Nephron (organoid): ENCODE data around the gene GRM7.

Source experiments
- H3K27ac Mint-ChIP-seq, 3 experiments: 2 replicates each; pipeline ENCODE4 v1.8.0; 2020; ENCODE audit warnings: mixed read lengths in 3 of 3, mild to moderate bottlenecking in 2 of 3, moderate library complexity in 1 of 3
- H3K27me3 Mint-ChIP-seq: 2 replicates; pipeline ENCODE4 v1.8.0; 2021; ENCODE audit warnings: low read depth, mild to moderate bottlenecking, moderate library complexity, mixed read lengths
- H3K36me3 Mint-ChIP-seq: 2 replicates; pipeline ENCODE4 v1.8.0; 2020; ENCODE audit warnings: low read depth, mixed read lengths
- H3K4me1 Mint-ChIP-seq: 2 replicates; pipeline ENCODE4 v1.8.0; 2020; ENCODE audit warnings: mixed read lengths
- H3K4me3 Mint-ChIP-seq, 3 experiments: 2 replicates each; pipeline ENCODE4 v1.8.0; 2020; ENCODE audit warnings: mild to moderate bottlenecking in 3 of 3, mixed read lengths in 3 of 3, moderate library complexity in 2 of 3
- H3K9me3 Mint-ChIP-seq: 2 replicates; pipeline ENCODE4 v1.8.0; 2020; ENCODE audit warnings: mixed read lengths
- CTCF ChIP-seq, 3 experiments: fragments of 200-600 bp; sonication (generic); IDR thresholded peaks; one replicate each; pipeline ENCODE4 v1.5.0; 2021; ENCODE audit warnings: antibody characterized with exemption in 3 of 3; ENCODE audit not compliant: unreplicated experiment in 3 of 3

GRM7 gene

GRCh38 chr3:7713724-7714123 is 852.8 kb downstream of the GRM7 start:
- Mint-ChIP-seq H3K4me3 (no peak overlapping the region), H3K4me1 (no peaks in the 10 kb centered on the region), H3K9me3 (no peaks in the 10 kb centered on the region), H3K27me3 (peaks cover 3% of the 10 kb centered on the region), H3K36me3 (no peaks in the 10 kb centered on the region), H3K27ac (no peak overlapping the region)
- no peak for TF ChIP-seq CTCF (IDR thresholded peaks at IDR 0.05; ENCODE audit: unreplicated experiment in 3 of 3)

- no peak for TF ChIP-seq CTCF (IDR thresholded peaks at IDR 0.05; ENCODE audit: unreplicated experiment in 3 of 3)
- Mint-ChIP-seq H3K36me3 (no peaks in the 10 kb centered on the region), H3K4me1 (peaks cover 9% of the 10 kb centered on the region), H3K27me3 (no peaks in the 10 kb centered on the region), H3K27ac (no peak overlapping the region), H3K9me3 (no peaks in the 10 kb centered on the region), H3K4me3 (no peak overlapping the region)
Measured at GRCh38 chr3:7720649-7721297, 859.9 kb downstream of the GRM7 start.

GRCh38 chr3:7721869-7722268 is 861.0 kb downstream of the GRM7 start:
- no peak overlapping the region for H3K27ac Mint-ChIP-seq
- H3K4me3 Mint-ChIP-seq: no peak overlapping the region
- no peaks in the 10 kb centered on the region for H3K9me3 Mint-ChIP-seq

GRCh38 chr3:7728566-7729519 is 867.9 kb downstream of the GRM7 start:
- H3K4me1 Mint-ChIP-seq: no peaks in the 10 kb centered on the region
- H3K4me3 Mint-ChIP-seq: no peak overlapping the region

More at GRCh38 chr3:7721869-7722268, 861.0 kb downstream of the GRM7 start:
- peaks cover 9% of the 10 kb centered on the region for H3K4me1 Mint-ChIP-seq
- TF ChIP-seq CTCF (IDR thresholded peaks at IDR 0.05; ENCODE audit: unreplicated experiment in 3 of 3): no peak
- H3K27me3 Mint-ChIP-seq: no peaks in the 10 kb centered on the region
- no peaks in the 10 kb centered on the region for H3K36me3 Mint-ChIP-seq

GRCh38 chr3:7733933-7734332 is 873.0 kb downstream of the GRM7 start:
- Mint-ChIP-seq H3K4me3 (no peak overlapping the region), H3K9me3 (peaks cover 4% of the 10 kb centered on the region), H3K27me3 (no peaks in the 10 kb centered on the region), H3K27ac (no peak overlapping the region), H3K4me1 (no peaks in the 10 kb centered on the region), H3K36me3 (no peaks in the 10 kb centered on the region)
- TF ChIP-seq CTCF (IDR thresholded peaks at IDR 0.05; ENCODE audit: unreplicated experiment in 3 of 3): no peak

More at GRCh38 chr3:7728566-7729519, 867.9 kb downstream of the GRM7 start:
- Mint-ChIP-seq H3K27me3 (no peaks in the 10 kb centered on the region), H3K9me3 (no peaks in the 10 kb centered on the region), H3K27ac (no peak overlapping the region), H3K36me3 (no peaks in the 10 kb centered on the region)
- no peak for TF ChIP-seq CTCF (IDR thresholded peaks at IDR 0.05; ENCODE audit: unreplicated experiment in 3 of 3)
